GM19099 (cell line): ENCODE results near the gene P2RY6.

Experiments
- POLR2A ChIP-seq: IDR thresholded peaks from 3 replicates; pipeline ENCODE4 v1.6.1; 2011; ENCODE audit warnings: low read depth; ENCODE audit not compliant: insufficient read length; ENCODE audit errors: extremely low read depth

The P2RY6 gene

GRCh38 chr11:73320763-73321603 is 48.8 kb downstream of the P2RY6 start:
- TF ChIP-seq POLR2A: no peak

GRCh38 chr11:73321604-73322381 is 49.7 kb downstream of the P2RY6 start:
- TF ChIP-seq POLR2A: no peak

GRCh38 chr11:73322382-73323306 is 50.5 kb downstream of the P2RY6 start:
- no peak for TF ChIP-seq POLR2A

- TF ChIP-seq POLR2A: no peak
Measured at GRCh38 chr11:73323464-73323863, 51.3 kb downstream of the P2RY6 start.

- no peak for TF ChIP-seq POLR2A
Measured at GRCh38 chr11:73324116-73324515, 52.0 kb downstream of the P2RY6 start.

GRCh38 chr11:73324665-73325035 is 52.5 kb downstream of the P2RY6 start:
- TF ChIP-seq POLR2A: no peak

GRCh38 chr11:73325036-73325981 is 53.2 kb downstream of the P2RY6 start:
- TF ChIP-seq POLR2A: peak; percentile 29

GRCh38 chr11:73326929-73327811 is 55.0 kb downstream of the P2RY6 start:
- TF ChIP-seq POLR2A: no peak

- no peak for TF ChIP-seq POLR2A
Measured at GRCh38 chr11:73327812-73328364, 55.8 kb downstream of the P2RY6 start.

- TF ChIP-seq POLR2A: no peak
Measured at GRCh38 chr11:73330569-73331093, 58.5 kb downstream of the P2RY6 start.

GRCh38 chr11:73331138-73331916 is 59.2 kb downstream of the P2RY6 start:
- TF ChIP-seq POLR2A: no peak

GRCh38 chr11:73333173-73333572 is 61.0 kb downstream of the P2RY6 start:
- no peak for TF ChIP-seq POLR2A
